WTC11 (cell line): ENCODE measurements around the gene NINJ2. TPM values are rescaled to one million over a fixed set of nuclear protein-coding genes. Genes with fewer than 3 reads are reported as not detected.

Experiments
- ATAC-seq: fragments of 200-7000 bp; cut with Tn5 transposase; 2 replicates; pipeline ENCODE4 v1.10.0; 2021; ENCODE audit warnings: mild to moderate bottlenecking, moderate library complexity
- CTCF ChIA-PET: fragments of 300-600 bp; sonication (Branson Sonifier 250); formaldehyde crosslinking; loops from one replicate; lab custom pipeline; 2021; ENCODE audit warnings: antibody characterized with exemption; lab: Charles Lee
- POLR2A ChIA-PET: fragments of 350-600 bp; sonication (Branson Sonifier 250); formaldehyde crosslinking; loops from one replicate; lab custom pipeline; 2021; ENCODE audit warnings: antibody characterized with exemption; lab: Charles Lee
- DNase-seq: peaks from one replicate; pipeline ENCODE4 v3.0.0; 2021; ENCODE audit warnings: low spot score
- H3K27ac Mint-ChIP-seq: 2 replicates; pipeline ENCODE4 v1.8.0; 2021; ENCODE audit warnings: mixed read lengths
- H3K27me3 Mint-ChIP-seq: 2 replicates; pipeline ENCODE4 v1.8.0; 2021; ENCODE audit warnings: low read depth, mild to moderate bottlenecking, moderate library complexity, mixed read lengths
- H3K36me3 Mint-ChIP-seq: 2 replicates; pipeline ENCODE4 v1.8.0; 2021; ENCODE audit warnings: mixed read lengths
- H3K4me1 Mint-ChIP-seq: 2 replicates; pipeline ENCODE4 v1.8.0; 2022; ENCODE audit warnings: mixed read lengths
- H3K4me3 Mint-ChIP-seq: 2 replicates; pipeline ENCODE4 v1.8.0; 2021; ENCODE audit warnings: mild to moderate bottlenecking, moderate library complexity, mixed read lengths
- H3K9me3 Mint-ChIP-seq: 2 replicates; pipeline ENCODE4 v1.8.0; 2021; ENCODE audit warnings: mixed read lengths
- AFF4 ChIP-seq: sonication (generic); formaldehyde crosslinking; IDR thresholded peaks from 2 replicates; pipeline ENCODE4 v1.8.1; 2023; ENCODE audit warnings: mild to moderate bottlenecking, missing genetic modification reagents, borderline replicate concordance
- ATF2 ChIP-seq: sonication (generic); formaldehyde crosslinking; IDR thresholded peaks from 2 replicates; pipeline ENCODE4 v1.8.1; 2022; ENCODE audit warnings: low read depth, missing genetic modification reagents, borderline replicate concordance
- FOXJ3 ChIP-seq: sonication (generic); formaldehyde crosslinking; IDR thresholded peaks from 2 replicates; pipeline ENCODE4 v1.9.0; 2021; ENCODE audit warnings: missing genetic modification reagents, mild to moderate bottlenecking, borderline replicate concordance
- FOXP1 ChIP-seq: sonication (generic); formaldehyde crosslinking; IDR thresholded peaks from 2 replicates; pipeline ENCODE4 v1.8.0; 2022; ENCODE audit warnings: missing genetic modification reagents, mild to moderate bottlenecking, moderate library complexity, borderline replicate concordance
- IRF2 ChIP-seq: sonication (generic); formaldehyde crosslinking; IDR thresholded peaks from 2 replicates; pipeline ENCODE4 v1.8.0; 2022; ENCODE audit warnings: low read depth, missing genetic modification reagents, borderline replicate concordance
- JAZF1 ChIP-seq: fragments of 250-450 bp; sonication (Bioruptor Pico); IDR thresholded peaks from 2 replicates; pipeline ENCODE4 v1.9.0; 2021; ENCODE audit warnings: moderate library complexity, mild to moderate bottlenecking, inconsistent platforms
- NR1H2 ChIP-seq: sonication (generic); formaldehyde crosslinking; IDR thresholded peaks from 2 replicates; pipeline ENCODE4 v1.9.0; 2021; ENCODE audit warnings: mild to moderate bottlenecking, moderate library complexity, missing genetic modification reagents
- NR2C2 ChIP-seq: sonication (generic); formaldehyde crosslinking; IDR thresholded peaks from 2 replicates; pipeline ENCODE4 v1.8.0; 2022; ENCODE audit warnings: mild to moderate bottlenecking, missing genetic modification reagents
- PRRX2 ChIP-seq: fragments of 250-450 bp; sonication (Bioruptor Pico); IDR thresholded peaks from 2 replicates; pipeline ENCODE4 v1.8.0; 2021; ENCODE audit warnings: mild to moderate bottlenecking
- RELA ChIP-seq: sonication (generic); formaldehyde crosslinking; IDR thresholded peaks from 2 replicates; pipeline ENCODE4 v1.8.1; 2022; ENCODE audit warnings: missing genetic modification reagents, mild to moderate bottlenecking, borderline replicate concordance
- RORB ChIP-seq: fragments of 250-450 bp; sonication (Bioruptor Pico); IDR thresholded peaks from 2 replicates; pipeline ENCODE4 v1.9.0; 2021; ENCODE audit warnings: mild to moderate bottlenecking
- SMAD3 ChIP-seq: sonication (generic); formaldehyde crosslinking; IDR thresholded peaks from 2 replicates; pipeline ENCODE4 v1.8.0; 2022; ENCODE audit warnings: missing genetic modification reagents, mild to moderate bottlenecking, borderline replicate concordance
- TCF7 ChIP-seq: sonication (generic); formaldehyde crosslinking; IDR thresholded peaks from 2 replicates; pipeline ENCODE4 v1.8.0; 2022; ENCODE audit warnings: mild to moderate bottlenecking, low read depth, missing genetic modification reagents, moderate library complexity
- ZNF219 ChIP-seq: sonication (generic); formaldehyde crosslinking; IDR thresholded peaks from 2 replicates; pipeline ENCODE4 v1.8.0; 2023; ENCODE audit warnings: missing genetic modification reagents, mild to moderate bottlenecking, borderline replicate concordance
- ZNF232 ChIP-seq: sonication (generic); formaldehyde crosslinking; IDR thresholded peaks from 2 replicates; pipeline ENCODE4 v1.8.0; 2022; ENCODE audit warnings: mild to moderate bottlenecking, missing genetic modification reagents
- ZNF317 ChIP-seq: sonication (generic); formaldehyde crosslinking; IDR thresholded peaks from 2 replicates; pipeline ENCODE4 v1.8.1; 2023; ENCODE audit warnings: low read depth, mild to moderate bottlenecking, moderate library complexity, missing genetic modification reagents, borderline replicate concordance
- total RNA-seq: library from RNA; stranded (reverse); gene quantifications from 3 replicates; pipeline ENCODE4 v1.2.3, GENCODE V29; 2021
- TF ChIP-seq, protein P1 (sequence below): fragments of 250-450 bp; sonication (Bioruptor Pico); IDR thresholded peaks from 2 replicates; pipeline ENCODE4 v1.9.0; 2021; ENCODE audit warnings: mild to moderate bottlenecking, borderline replicate concordance
- TF ChIP-seq, protein P2 (sequence below): sonication (generic); formaldehyde crosslinking; IDR thresholded peaks from 2 replicates; pipeline ENCODE4 v1.8.0; 2023; ENCODE audit warnings: missing genetic modification reagents, mild to moderate bottlenecking, borderline replicate concordance
- TF ChIP-seq, protein P3 (sequence below): sonication (generic); formaldehyde crosslinking; IDR thresholded peaks from 2 replicates; pipeline ENCODE4 v1.8.1; 2022; ENCODE audit warnings: mild to moderate bottlenecking, missing genetic modification reagents, moderate library complexity, borderline replicate concordance
- TF ChIP-seq, protein P4 (sequence below): fragments of 250-450 bp; sonication (Bioruptor Pico); IDR thresholded peaks from 2 replicates; pipeline ENCODE4 v1.9.0; 2021; ENCODE audit warnings: moderate library complexity, mild to moderate bottlenecking, inconsistent platforms, borderline replicate concordance

Gene NINJ2
- total RNA-seq, 1 experiment from 2014 or later, result 0.42 TPM

DNA sequence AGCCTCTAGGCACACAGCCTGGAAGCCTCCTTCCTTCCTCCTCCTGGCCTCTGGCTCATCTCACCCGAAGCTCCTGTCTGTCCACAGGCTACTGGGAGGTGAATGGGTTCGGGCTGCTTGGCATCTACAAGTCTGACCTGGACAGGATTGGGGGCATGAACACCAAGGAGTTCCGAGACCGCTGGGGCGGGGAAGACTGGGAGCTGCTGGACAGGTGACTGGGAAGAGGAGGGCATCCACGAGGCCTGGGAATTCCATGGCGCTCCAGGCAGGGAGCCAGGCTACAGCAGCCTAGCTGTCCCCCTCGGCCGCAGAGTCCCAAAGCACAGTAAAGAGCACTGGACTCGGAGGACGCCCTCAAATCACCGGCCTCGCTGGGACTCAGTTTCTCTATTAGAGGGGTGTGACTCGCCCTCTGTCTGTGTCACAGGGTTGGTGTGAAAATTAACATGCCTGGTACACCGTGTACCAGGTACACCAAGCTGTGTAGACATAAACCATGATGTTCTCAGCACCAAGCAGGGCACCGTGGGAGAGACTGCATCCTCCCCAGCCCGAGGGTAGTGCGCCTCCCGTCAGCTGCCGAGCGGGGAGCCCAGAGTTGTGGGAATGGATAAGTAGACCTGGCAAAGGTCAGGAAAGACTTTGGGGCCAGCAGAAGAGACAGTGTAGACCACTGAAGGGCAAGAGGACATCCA lies 103.9 kb downstream of the NINJ2 start (continued):
- TF ChIP-seq ZNF219 (no peak), FOXP1 (CRISPR knock-in tag) (no peak), IRF2 (CRISPR knock-in tag) (no peak), NR1H2 (CRISPR knock-in tag) (no peak), ATF2 (CRISPR knock-in tag) (no peak)

- H3K9me3 Mint-ChIP-seq, result peaks cover 4% of the 10 kb centered on the region; the same call in 1 of the 2 replicates
- ChIA-PET CTCF (no interaction called here), POLR2A (no interaction called here)
- H3K27ac Mint-ChIP-seq, result no peak overlapping the region
- no peak overlapping the region for H3K4me3 Mint-ChIP-seq
- H3K36me3 Mint-ChIP-seq, result no peaks in the 10 kb centered on the region
- DNase-seq (no peak), ATAC-seq (no peak)
- H3K27me3 Mint-ChIP-seq, result no peaks in the 10 kb centered on the region
- no peaks in the 10 kb centered on the region for H3K4me1 Mint-ChIP-seq
- no peak for TF ChIP-seq FOXJ3 (CRISPR knock-in tag)
- no peak for TF ChIP-seq AFF4
- no peak for TF ChIP-seq ZNF232 (CRISPR knock-in tag)
- TF ChIP-seq NR1H2 (CRISPR knock-in tag), result no peak
- TF ChIP-seq, protein P1, sequence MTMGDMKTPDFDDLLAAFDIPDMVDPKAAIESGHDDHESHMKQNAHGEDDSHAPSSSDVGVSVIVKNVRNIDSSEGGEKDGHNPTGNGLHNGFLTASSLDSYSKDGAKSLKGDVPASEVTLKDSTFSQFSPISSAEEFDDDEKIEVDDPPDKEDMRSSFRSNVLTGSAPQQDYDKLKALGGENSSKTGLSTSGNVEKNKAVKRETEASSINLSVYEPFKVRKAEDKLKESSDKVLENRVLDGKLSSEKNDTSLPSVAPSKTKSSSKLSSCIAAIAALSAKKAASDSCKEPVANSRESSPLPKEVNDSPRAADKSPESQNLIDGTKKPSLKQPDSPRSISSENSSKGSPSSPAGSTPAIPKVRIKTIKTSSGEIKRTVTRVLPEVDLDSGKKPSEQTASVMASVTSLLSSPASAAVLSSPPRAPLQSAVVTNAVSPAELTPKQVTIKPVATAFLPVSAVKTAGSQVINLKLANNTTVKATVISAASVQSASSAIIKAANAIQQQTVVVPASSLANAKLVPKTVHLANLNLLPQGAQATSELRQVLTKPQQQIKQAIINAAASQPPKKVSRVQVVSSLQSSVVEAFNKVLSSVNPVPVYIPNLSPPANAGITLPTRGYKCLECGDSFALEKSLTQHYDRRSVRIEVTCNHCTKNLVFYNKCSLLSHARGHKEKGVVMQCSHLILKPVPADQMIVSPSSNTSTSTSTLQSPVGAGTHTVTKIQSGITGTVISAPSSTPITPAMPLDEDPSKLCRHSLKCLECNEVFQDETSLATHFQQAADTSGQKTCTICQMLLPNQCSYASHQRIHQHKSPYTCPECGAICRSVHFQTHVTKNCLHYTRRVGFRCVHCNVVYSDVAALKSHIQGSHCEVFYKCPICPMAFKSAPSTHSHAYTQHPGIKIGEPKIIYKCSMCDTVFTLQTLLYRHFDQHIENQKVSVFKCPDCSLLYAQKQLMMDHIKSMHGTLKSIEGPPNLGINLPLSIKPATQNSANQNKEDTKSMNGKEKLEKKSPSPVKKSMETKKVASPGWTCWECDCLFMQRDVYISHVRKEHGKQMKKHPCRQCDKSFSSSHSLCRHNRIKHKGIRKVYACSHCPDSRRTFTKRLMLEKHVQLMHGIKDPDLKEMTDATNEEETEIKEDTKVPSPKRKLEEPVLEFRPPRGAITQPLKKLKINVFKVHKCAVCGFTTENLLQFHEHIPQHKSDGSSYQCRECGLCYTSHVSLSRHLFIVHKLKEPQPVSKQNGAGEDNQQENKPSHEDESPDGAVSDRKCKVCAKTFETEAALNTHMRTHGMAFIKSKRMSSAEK (CRISPR knock-in tag), result no peak
- no peak for TF ChIP-seq JAZF1
- no peak for TF ChIP-seq RORB (CRISPR knock-in tag)
- TF ChIP-seq, protein P2, sequence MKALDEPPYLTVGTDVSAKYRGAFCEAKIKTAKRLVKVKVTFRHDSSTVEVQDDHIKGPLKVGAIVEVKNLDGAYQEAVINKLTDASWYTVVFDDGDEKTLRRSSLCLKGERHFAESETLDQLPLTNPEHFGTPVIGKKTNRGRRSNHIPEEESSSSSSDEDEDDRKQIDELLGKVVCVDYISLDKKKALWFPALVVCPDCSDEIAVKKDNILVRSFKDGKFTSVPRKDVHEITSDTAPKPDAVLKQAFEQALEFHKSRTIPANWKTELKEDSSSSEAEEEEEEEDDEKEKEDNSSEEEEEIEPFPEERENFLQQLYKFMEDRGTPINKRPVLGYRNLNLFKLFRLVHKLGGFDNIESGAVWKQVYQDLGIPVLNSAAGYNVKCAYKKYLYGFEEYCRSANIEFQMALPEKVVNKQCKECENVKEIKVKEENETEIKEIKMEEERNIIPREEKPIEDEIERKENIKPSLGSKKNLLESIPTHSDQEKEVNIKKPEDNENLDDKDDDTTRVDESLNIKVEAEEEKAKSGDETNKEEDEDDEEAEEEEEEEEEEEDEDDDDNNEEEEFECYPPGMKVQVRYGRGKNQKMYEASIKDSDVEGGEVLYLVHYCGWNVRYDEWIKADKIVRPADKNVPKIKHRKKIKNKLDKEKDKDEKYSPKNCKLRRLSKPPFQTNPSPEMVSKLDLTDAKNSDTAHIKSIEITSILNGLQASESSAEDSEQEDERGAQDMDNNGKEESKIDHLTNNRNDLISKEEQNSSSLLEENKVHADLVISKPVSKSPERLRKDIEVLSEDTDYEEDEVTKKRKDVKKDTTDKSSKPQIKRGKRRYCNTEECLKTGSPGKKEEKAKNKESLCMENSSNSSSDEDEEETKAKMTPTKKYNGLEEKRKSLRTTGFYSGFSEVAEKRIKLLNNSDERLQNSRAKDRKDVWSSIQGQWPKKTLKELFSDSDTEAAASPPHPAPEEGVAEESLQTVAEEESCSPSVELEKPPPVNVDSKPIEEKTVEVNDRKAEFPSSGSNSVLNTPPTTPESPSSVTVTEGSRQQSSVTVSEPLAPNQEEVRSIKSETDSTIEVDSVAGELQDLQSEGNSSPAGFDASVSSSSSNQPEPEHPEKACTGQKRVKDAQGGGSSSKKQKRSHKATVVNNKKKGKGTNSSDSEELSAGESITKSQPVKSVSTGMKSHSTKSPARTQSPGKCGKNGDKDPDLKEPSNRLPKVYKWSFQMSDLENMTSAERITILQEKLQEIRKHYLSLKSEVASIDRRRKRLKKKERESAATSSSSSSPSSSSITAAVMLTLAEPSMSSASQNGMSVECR (CRISPR knock-in tag), result no peak
- TF ChIP-seq NR2C2 (CRISPR knock-in tag), result no peak
- TF ChIP-seq ZNF317 (CRISPR knock-in tag), result no peak
- TF ChIP-seq SMAD3 (CRISPR knock-in tag), result no peak
- TF ChIP-seq, protein P3, sequence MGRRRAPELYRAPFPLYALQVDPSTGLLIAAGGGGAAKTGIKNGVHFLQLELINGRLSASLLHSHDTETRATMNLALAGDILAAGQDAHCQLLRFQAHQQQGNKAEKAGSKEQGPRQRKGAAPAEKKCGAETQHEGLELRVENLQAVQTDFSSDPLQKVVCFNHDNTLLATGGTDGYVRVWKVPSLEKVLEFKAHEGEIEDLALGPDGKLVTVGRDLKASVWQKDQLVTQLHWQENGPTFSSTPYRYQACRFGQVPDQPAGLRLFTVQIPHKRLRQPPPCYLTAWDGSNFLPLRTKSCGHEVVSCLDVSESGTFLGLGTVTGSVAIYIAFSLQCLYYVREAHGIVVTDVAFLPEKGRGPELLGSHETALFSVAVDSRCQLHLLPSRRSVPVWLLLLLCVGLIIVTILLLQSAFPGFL (CRISPR knock-in tag), result no peak
- TF ChIP-seq PRRX2, result no peak
- TF ChIP-seq, protein P4, sequence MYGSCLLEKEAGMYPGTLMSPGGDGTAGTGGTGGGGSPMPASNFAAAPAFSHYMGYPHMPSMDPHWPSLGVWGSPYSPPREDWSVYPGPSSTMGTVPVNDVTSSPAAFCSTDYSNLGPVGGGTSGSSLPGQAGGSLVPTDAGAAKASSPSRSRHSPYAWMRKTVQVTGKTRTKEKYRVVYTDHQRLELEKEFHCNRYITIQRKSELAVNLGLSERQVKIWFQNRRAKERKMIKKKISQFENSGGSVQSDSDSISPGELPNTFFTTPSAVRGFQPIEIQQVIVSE (CRISPR knock-in tag), result no peak
- TF ChIP-seq TCF7 (CRISPR knock-in tag), result no peak
- TF ChIP-seq RELA, result no peak
Measured at GRCh38 chr12:558580-558979, 104.7 kb downstream of the NINJ2 start.
